ENCODE results near the gene TMEM61.
A peak's percentile ranks its signal among the peaks of the same experiment; 100 is the strongest.

Gene TMEM61

DNA sequence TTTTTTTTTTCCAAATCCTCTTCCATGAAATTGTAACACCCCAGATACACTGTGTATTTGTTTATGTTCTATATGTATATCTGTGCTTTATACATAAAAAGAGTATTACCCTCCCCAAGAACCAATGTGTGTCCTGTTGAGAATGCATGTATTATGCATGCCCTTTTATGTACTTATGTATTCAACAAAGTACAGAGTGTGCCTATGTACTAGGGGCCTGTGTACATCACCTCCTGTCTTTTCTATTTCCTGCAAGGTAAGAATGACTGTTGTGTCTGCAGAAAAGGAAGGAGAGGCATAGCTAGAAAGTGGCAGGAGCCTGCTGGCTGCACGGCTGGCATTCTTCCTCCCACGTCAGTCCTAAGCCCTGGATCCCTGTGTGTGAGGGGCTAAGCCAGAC is 7.0 kb downstream of the TMEM61 start:
- peak overlapping the region; percentile 59; the same call in 1 of the 2 replicates for H3K27ac ChIP-seq
- TF ChIP-seq, protein P1, sequence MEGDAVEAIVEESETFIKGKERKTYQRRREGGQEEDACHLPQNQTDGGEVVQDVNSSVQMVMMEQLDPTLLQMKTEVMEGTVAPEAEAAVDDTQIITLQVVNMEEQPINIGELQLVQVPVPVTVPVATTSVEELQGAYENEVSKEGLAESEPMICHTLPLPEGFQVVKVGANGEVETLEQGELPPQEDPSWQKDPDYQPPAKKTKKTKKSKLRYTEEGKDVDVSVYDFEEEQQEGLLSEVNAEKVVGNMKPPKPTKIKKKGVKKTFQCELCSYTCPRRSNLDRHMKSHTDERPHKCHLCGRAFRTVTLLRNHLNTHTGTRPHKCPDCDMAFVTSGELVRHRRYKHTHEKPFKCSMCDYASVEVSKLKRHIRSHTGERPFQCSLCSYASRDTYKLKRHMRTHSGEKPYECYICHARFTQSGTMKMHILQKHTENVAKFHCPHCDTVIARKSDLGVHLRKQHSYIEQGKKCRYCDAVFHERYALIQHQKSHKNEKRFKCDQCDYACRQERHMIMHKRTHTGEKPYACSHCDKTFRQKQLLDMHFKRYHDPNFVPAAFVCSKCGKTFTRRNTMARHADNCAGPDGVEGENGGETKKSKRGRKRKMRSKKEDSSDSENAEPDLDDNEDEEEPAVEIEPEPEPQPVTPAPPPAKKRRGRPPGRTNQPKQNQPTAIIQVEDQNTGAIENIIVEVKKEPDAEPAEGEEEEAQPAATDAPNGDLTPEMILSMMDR (conservative IDR thresholded peaks at IDR 0.05), result no peak

DNA sequence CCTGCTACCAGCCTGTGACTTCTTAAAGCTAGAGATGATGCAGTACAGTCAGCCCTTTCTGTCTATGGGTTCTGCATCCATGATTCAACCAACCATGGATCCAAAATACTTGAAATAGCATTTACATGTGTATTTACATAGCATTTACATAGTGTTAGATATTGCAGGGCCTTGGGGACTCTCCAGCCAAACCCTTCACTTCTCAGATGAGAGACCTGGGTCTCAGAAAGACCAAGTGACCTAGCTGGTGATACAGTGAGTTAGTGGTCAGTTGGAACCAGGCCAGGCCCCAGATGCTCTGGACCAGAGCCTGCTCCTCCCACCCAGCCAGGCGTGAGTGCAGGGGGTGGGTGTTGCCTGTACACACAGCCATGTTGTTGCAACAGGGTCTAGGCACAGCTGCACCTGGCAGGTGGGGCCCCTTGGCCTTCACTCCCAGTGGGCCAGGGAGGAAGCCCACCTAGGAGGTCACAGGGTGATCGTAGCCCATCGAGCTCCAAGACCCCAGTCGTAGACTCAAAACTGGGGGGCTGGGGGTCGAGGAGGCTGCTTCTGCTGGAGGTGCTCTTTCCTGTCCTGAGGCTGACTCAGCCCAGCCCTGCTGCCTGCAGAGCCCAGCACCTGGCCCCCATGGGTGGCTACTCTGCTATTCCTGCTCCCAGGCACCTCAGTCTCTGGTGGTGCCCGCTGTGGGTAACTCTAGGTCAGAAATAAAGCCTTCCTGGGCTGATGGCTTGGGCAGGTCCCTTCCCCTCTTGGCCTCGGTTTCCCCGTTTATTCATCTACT is 7.7 kb downstream of the TMEM61 start:
- TF ChIP-seq, protein P1 (conservative IDR thresholded peaks at IDR 0.05), result no peak
- H3K27ac ChIP-seq, result peak overlapping the region; percentile 59; the same call in 1 of the 2 replicates

DNA sequence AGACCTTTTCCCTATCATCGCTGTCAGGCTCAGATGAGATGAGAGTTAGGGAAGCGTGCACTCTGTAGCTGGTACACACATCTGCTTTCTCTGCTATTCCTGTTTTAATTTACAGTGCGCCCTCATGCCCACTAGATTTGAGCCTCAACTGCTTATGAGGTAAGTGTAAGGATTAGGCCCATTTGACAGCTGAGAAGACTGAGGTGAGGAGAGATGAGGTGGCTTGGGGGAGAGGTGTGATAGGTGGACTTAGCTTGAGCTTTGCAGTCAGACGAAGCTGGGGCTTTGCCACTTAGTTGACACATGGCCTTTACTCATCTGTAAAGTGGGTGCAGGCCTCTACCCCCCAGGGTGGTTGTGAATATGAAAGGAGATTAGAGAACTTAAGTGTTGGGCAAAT is 8.5 kb downstream of the TMEM61 start:
- H3K27ac ChIP-seq, result no peak overlapping the region; the same call in 1 of the 2 replicates
- TF ChIP-seq, protein P1 (conservative IDR thresholded peaks at IDR 0.05), result no peak

DNA sequence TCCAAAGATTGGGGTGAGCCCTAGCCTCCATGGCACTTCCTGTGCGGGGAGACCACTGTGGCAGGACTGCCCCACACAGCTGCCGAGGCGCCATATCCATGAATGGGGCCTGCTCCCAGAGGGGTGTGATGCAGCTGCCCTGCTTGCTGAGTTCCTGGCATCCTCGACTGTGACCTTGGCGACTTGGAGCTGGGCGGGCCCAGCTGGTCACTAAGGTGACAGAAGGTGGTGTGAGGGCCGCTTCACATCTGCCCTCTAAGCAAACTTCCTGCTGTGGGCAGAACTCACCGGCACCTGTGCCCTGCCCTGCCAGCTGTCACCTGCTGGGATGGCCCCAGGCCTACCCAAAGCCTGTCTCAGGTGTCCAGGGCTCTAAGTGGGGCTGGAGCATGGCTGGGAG is 9.0 kb downstream of the TMEM61 start:
- TF ChIP-seq, protein P1 (conservative IDR thresholded peaks at IDR 0.05), result no peak

DNA sequence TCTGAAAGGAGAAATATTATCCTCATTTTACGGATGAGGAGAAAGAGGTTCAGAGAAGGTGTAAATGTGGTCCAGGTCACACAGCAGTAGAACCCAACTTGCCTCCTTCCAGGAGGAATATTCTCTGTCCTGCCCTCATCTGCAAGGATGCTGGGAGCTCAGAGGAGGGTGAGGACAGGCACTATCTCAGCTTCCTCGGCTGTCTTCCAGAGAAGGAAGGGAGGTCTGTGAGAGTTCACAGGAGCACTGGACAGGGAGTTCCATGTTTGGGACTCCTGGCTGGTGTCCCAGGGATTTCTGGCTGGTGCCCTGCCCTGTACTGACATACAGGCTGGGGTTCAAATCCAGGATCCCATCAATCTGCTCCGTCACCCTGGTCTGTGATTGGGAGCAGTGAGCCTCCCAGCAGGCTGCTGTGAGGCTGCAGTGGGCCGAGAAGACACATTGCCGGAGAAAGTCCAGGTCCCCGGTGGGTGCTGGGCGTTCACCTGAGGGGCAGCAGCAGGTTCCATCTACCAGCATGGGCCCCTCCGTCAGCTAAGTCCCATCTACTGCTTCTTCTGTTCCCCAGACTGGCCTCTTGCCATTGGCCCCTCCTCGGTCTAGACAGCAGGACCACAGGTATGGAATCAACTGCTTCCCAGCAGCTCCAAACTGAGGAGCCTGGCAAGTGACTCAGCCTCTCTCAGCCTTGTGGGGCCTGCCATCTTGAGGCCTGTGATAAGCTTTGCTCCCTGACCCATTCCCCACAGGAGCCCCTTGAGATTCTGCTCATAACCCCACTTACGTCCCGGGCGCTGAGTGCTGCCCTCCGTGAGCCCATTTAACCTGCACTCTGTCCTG is 9.8 kb downstream of the TMEM61 start:
- TF ChIP-seq, protein P1 (conservative IDR thresholded peaks at IDR 0.05), result no peak
- H3K27ac ChIP-seq, result no peak overlapping the region

More for the DNA sequence above, 9.0 kb downstream of the TMEM61 start:
- no peak overlapping the region for H3K27ac ChIP-seq

DNA sequence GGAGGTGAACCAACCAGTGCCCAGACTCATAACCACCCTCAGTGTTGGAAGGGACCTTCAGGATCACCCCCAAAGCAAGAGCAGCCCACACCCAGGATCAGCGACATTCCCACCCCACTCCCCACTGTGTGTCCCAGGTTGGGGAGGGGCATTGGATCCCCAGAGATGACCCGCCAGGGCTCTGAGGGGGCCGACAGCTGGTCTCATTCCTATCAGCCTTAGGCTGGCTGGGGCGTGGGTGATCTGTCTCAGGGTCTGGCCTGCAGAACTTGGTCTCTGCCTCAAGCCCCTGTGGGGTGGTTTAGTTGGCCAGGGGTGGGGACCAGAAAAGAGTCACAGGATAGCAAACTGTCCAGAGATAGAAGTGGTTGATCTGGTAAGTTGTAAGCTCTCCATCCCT is 10.5 kb downstream of the TMEM61 start:
- TF ChIP-seq, protein P1 (conservative IDR thresholded peaks at IDR 0.05), result no peak

DNA sequence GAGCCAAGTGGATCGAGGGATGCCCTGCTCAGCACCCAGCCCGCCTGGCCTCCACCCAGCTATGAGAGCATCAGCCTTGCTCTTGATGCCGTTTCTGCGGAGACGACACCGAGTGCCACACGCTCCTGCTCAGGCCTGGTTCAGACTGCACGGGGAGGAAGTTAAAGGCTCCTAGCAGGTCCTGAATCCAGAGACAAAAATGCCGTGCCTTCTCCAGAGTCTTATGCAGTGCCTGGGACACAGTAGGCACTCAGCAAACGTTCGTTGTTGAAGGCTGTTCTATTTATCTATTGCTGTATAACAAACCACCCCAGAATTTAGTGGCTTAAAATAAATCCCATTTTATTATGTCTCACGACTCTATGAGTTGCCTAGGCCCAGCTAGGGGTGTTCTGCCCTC is 11.5 kb downstream of the TMEM61 start:
- no peak overlapping the region for H3K27ac ChIP-seq
- TF ChIP-seq, protein P1 (conservative IDR thresholded peaks at IDR 0.05), result no peak

More for the DNA sequence above, 10.5 kb downstream of the TMEM61 start:
- no peak overlapping the region for H3K27ac ChIP-seq

Data from VCaP (cell line).